HG03521 (cell line): ENCODE data around the gene KCNN4.
A peak's percentile ranks its signal among the peaks of the same experiment; 100 is the strongest.

Experiments
- ATAC-seq: cut with Tn5 transposase; IDR thresholded peaks from one replicate; pipeline ENCODE4 v1.9.1; 2021; ENCODE audit warnings: mild to moderate bottlenecking, moderate library complexity; ENCODE audit not compliant: unreplicated experiment

Gene KCNN4

GRCh38 chr19:43799502-43800142 lies 18.8 kb upstream of the KCNN4 start:
- no peak for ATAC-seq

GRCh38 chr19:43798546-43799409 lies 18.0 kb upstream of the KCNN4 start:
- no peak for ATAC-seq

- no peak for ATAC-seq
Measured at GRCh38 chr19:43798026-43798545, 17.3 kb upstream of the KCNN4 start.

- no peak for ATAC-seq
Measured at GRCh38 chr19:43797556-43797955, 16.8 kb upstream of the KCNN4 start.

GRCh38 chr19:43797118-43797517 lies 16.3 kb upstream of the KCNN4 start:
- no peak for ATAC-seq

- ATAC-seq: no peak
Measured at GRCh38 chr19:43790587-43790986, 9.8 kb upstream of the KCNN4 start.

GRCh38 chr19:43789029-43789428 lies 8.3 kb upstream of the KCNN4 start:
- no peak for ATAC-seq

GRCh38 chr19:43786665-43787064 lies 5.9 kb upstream of the KCNN4 start:
- ATAC-seq: no peak

- peak; percentile 49 for ATAC-seq
Measured at GRCh38 chr19:43784981-43785808, 4.4 kb upstream of the KCNN4 start.

- ATAC-seq: no peak
Measured at GRCh38 chr19:43784241-43784980, 3.6 kb upstream of the KCNN4 start.

- no peak for ATAC-seq
Measured at GRCh38 chr19:43783636-43784035, 2.9 kb upstream of the KCNN4 start.

- ATAC-seq: no peak
Measured at GRCh38 chr19:43782689-43783231, 2.0 kb upstream of the KCNN4 start.

- no peak for ATAC-seq
Measured at GRCh38 chr19:43782311-43782660, 1.5 kb upstream of the KCNN4 start.

- ATAC-seq: no peak
Measured at GRCh38 chr19:43781630-43782310, 997 bp upstream of the KCNN4 start.

- ATAC-seq: no peak
Measured at GRCh38 chr19:43779820-43780219, 953 bp downstream of the KCNN4 start.

GRCh38 chr19:43779147-43779819 lies 1.5 kb downstream of the KCNN4 start:
- ATAC-seq: no peak

- ATAC-seq: no peak
Measured at GRCh38 chr19:43778651-43779050, 2.1 kb downstream of the KCNN4 start.

GRCh38 chr19:43777163-43777695 lies 3.5 kb downstream of the KCNN4 start:
- no peak for ATAC-seq

GRCh38 chr19:43776286-43776685 lies 4.5 kb downstream of the KCNN4 start:
- no peak for ATAC-seq
